ENCODE measurements around the gene CABP2. TPM values are rescaled to one million over a fixed set of nuclear protein-coding genes. Genes with fewer than 3 reads are reported as not detected.

CABP2 gene
- total and polyA plus RNA-seq, 10 of the 15 experiments (the other 5 are each of a cell fraction or from before 2014, with no cell fraction given): not detected

GRCh38 chr11:67504950-67505581, 18.2 kb downstream of the CABP2 start, which contains the start of gene PITPNM1 (continued):
- TF ChIP-seq, protein P1, sequence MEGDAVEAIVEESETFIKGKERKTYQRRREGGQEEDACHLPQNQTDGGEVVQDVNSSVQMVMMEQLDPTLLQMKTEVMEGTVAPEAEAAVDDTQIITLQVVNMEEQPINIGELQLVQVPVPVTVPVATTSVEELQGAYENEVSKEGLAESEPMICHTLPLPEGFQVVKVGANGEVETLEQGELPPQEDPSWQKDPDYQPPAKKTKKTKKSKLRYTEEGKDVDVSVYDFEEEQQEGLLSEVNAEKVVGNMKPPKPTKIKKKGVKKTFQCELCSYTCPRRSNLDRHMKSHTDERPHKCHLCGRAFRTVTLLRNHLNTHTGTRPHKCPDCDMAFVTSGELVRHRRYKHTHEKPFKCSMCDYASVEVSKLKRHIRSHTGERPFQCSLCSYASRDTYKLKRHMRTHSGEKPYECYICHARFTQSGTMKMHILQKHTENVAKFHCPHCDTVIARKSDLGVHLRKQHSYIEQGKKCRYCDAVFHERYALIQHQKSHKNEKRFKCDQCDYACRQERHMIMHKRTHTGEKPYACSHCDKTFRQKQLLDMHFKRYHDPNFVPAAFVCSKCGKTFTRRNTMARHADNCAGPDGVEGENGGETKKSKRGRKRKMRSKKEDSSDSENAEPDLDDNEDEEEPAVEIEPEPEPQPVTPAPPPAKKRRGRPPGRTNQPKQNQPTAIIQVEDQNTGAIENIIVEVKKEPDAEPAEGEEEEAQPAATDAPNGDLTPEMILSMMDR (IDR thresholded peaks at IDR 0.05 in 2 of 3, conservative IDR thresholded peaks at IDR 0.05 in 1 of 3; ENCODE audit: control insufficient read depth in 2 of 3, extremely low read depth in 1 of 3, insufficient read depth in 1 of 3, low read depth in 3 of 3, low read length in 3 of 3): no peak
- TF ChIP-seq MTA3 (IDR thresholded peaks at IDR 0.05; ENCODE audit: borderline replicate concordance, low read length) (no peak), PBX3 (IDR thresholded peaks at IDR 0.05; ENCODE audit: insufficient replicate concordance, low read depth, low read length) (no peak), YBX1 (IDR thresholded peaks at IDR 0.05) (no peak), KAT2A (conservative IDR thresholded peaks at IDR 0.05; ENCODE audit: control insufficient read depth, low read depth, low read length) (no peak), ETV6 (conservative IDR thresholded peaks at IDR 0.05 in 1 of 2, IDR thresholded peaks at IDR 0.05 in 1 of 2; ENCODE audit: borderline replicate concordance in 1 of 2, low read depth in 1 of 2) (no peak)
- TF ChIP-seq, protein P2, sequence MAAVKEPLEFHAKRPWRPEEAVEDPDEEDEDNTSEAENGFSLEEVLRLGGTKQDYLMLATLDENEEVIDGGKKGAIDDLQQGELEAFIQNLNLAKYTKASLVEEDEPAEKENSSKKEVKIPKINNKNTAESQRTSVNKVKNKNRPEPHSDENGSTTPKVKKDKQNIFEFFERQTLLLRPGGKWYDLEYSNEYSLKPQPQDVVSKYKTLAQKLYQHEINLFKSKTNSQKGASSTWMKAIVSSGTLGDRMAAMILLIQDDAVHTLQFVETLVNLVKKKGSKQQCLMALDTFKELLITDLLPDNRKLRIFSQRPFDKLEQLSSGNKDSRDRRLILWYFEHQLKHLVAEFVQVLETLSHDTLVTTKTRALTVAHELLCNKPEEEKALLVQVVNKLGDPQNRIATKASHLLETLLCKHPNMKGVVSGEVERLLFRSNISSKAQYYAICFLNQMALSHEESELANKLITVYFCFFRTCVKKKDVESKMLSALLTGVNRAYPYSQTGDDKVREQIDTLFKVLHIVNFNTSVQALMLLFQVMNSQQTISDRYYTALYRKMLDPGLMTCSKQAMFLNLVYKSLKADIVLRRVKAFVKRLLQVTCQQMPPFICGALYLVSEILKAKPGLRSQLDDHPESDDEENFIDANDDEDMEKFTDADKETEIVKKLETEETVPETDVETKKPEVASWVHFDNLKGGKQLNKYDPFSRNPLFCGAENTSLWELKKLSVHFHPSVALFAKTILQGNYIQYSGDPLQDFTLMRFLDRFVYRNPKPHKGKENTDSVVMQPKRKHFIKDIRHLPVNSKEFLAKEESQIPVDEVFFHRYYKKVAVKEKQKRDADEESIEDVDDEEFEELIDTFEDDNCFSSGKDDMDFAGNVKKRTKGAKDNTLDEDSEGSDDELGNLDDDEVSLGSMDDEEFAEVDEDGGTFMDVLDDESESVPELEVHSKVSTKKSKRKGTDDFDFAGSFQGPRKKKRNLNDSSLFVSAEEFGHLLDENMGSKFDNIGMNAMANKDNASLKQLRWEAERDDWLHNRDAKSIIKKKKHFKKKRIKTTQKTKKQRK (IDR thresholded peaks at IDR 0.05; ENCODE audit: low read depth, low read length): no peak
